Activated CD4-positive, alpha-beta T cell treated with anti-CD3 and anti-CD28 coated beads for 24 hours (primary cell): ENCODE results near the gene LYRM1.

Experiments
- DNase-seq, 2 donors: peaks; one replicate each; pipeline ENCODE4 v3.0.0-alpha.2; 2020; ENCODE audit warnings: low read depth in 2 of 2

The LYRM1 gene

GRCh38 chr16:20871941-20872815 is 28.4 kb upstream of the LYRM1 start:
- no peak for DNase-seq

GRCh38 chr16:20873331-20873730 is 27.2 kb upstream of the LYRM1 start:
- no peak for DNase-seq

GRCh38 chr16:20874088-20874581 is 26.4 kb upstream of the LYRM1 start:
- no peak for DNase-seq

GRCh38 chr16:20875355-20875650 is 25.3 kb upstream of the LYRM1 start:
- DNase-seq: no peak

GRCh38 chr16:20878682-20879147 is 21.9 kb upstream of the LYRM1 start:
- DNase-seq: no peak

- no peak for DNase-seq
These were observed 21.2 kb upstream of the LYRM1 start for GRCh38 chr16:20879175-20880040.

GRCh38 chr16:20880867-20881502 is 19.6 kb upstream of the LYRM1 start:
- DNase-seq: no peak

- DNase-seq: no peak
These were observed 19.1 kb upstream of the LYRM1 start for GRCh38 chr16:20881503-20881878.

- no peak for DNase-seq
These were observed 16.9 kb upstream of the LYRM1 start for GRCh38 chr16:20883554-20884239.

- no peak for DNase-seq
These were observed 16.4 kb upstream of the LYRM1 start for GRCh38 chr16:20884240-20884556.

- no peak for DNase-seq
These were observed 14.3 kb upstream of the LYRM1 start for GRCh38 chr16:20886320-20886719.

- no peak for DNase-seq
These were observed 13.4 kb upstream of the LYRM1 start for GRCh38 chr16:20887207-20887606.

- DNase-seq: no peak
These were observed 10.8 kb upstream of the LYRM1 start for GRCh38 chr16:20889625-20890275.

GRCh38 chr16:20894388-20894787 is 6.2 kb upstream of the LYRM1 start:
- DNase-seq: no peak

GRCh38 chr16:20897253-20897897 is 3.2 kb upstream of the LYRM1 start:
- DNase-seq: no peak

GRCh38 chr16:20897922-20898321 is 2.6 kb upstream of the LYRM1 start:
- no peak for DNase-seq

- DNase-seq: no peak
These were observed 1.5 kb upstream of the LYRM1 start for GRCh38 chr16:20899071-20899470.

GRCh38 chr16:20899477-20900298 is 883 bp upstream of the LYRM1 start:
- DNase-seq: no peak

- DNase-seq: no peak
These were observed 481 bp downstream of the LYRM1 start for GRCh38 chr16:20901068-20901435.
